OCI-LY3 (cell line): ENCODE measurements around the gene MYOCD.

Experiments
- H2AFZ ChIP-seq: fragments of 200-600, 300-600 bp; shearing (Covaris generic); 2 replicates; pipeline ENCODE4 v1.6.0; 2014; ENCODE audit warnings: antibody characterized with exemption, low read depth, low read length
- H3K27ac ChIP-seq: fragments of 200-600, 300-600 bp; sonication (generic); 2 replicates; pipeline ENCODE4 v1.5.1; 2014; ENCODE audit warnings: mild to moderate bottlenecking, low read length, moderate library complexity, mixed read lengths
- H3K27me3 ChIP-seq: fragments of 200-600, 300-600 bp; sonication (generic); 2 replicates; pipeline ENCODE4 v1.6.1; 2014; ENCODE audit warnings: low read depth, low read length, mixed read lengths
- H3K36me3 ChIP-seq: fragments of 200-600, 300-600 bp; sonication (generic); replicated peaks from 2 replicates; pipeline ENCODE3; 2014; ENCODE audit warnings: low read depth, low read length, mixed read lengths
- H3K4me1 ChIP-seq: fragments of 300-600, 200-600 bp; sonication (generic); 2 replicates; pipeline ENCODE4 v1.6.1; 2014; ENCODE audit warnings: low read length, mixed read lengths
- H3K4me2 ChIP-seq: fragments of 200-600, 300-600 bp; sonication (generic); 2 replicates; pipeline ENCODE4 v1.6.1; 2014; ENCODE audit warnings: low read length, mixed read lengths
- H3K4me3 ChIP-seq: fragments of 300-600, 200-600 bp; sonication (generic); 2 replicates; pipeline ENCODE4 v1.5.1; 2014; ENCODE audit warnings: antibody characterized with exemption, mild to moderate bottlenecking, low read length, moderate library complexity
- H3K79me2 ChIP-seq: fragments of 300-600, 200-600 bp; shearing (Covaris generic); 2 replicates; pipeline ENCODE4 v1.6.1; 2014; ENCODE audit warnings: mild to moderate bottlenecking, low read length, mixed read lengths
- H3K9ac ChIP-seq: fragments of 300-600, 200-600 bp; shearing (Covaris generic); 2 replicates; pipeline ENCODE4 v1.6.0; 2014; ENCODE audit warnings: mild to moderate bottlenecking, low read length, moderate library complexity
- H3K9me3 ChIP-seq: fragments of 200-600, 300-600 bp; shearing (Covaris generic); 2 replicates; pipeline ENCODE4 v1.6.1; 2014; ENCODE audit warnings: low read length, mixed read lengths; ENCODE audit not compliant: insufficient read depth
- H4K20me1 ChIP-seq: fragments of 200-600, 300-600 bp; sonication (generic); 2 replicates; pipeline ENCODE4 v1.6.1; 2016; ENCODE audit warnings: low read length, mixed read lengths; ENCODE audit not compliant: insufficient read depth
- CTCF ChIP-seq: fragments of 200-600, 300-600 bp; sonication (generic); IDR thresholded peaks from 2 replicates; pipeline ENCODE4 v1.5.1; 2014; ENCODE audit warnings: antibody characterized with exemption, low read length, low read depth
- EZH2phosphoT487 ChIP-seq: fragments of 200-600 bp; shearing (Covaris generic); IDR thresholded peaks from 2 replicates; pipeline ENCODE4 v1.6.1; 2018; ENCODE audit warnings: antibody characterized with exemption, mixed run types, low read depth

The MYOCD gene

GRCh38 chr17:12726131-12726530, 60.4 kb downstream of the MYOCD start:
- Histone ChIP-seq H3K27ac (no peak overlapping the region), H3K79me2 (peaks cover 9% of the 10 kb centered on the region), H3K9ac (no peak overlapping the region), H3K36me3 (peaks cover 73% of the 10 kb centered on the region), H3K27me3 (no peaks in the 10 kb centered on the region), H2AFZ (no peak overlapping the region), H3K4me2 (no peak overlapping the region), H3K4me3 (no peak overlapping the region), H3K9me3 (no peaks in the 10 kb centered on the region), H4K20me1 (peaks cover 6% of the 10 kb centered on the region; the same call in 1 of the 2 replicates), H3K4me1 (no peaks in the 10 kb centered on the region)
- no peak for TF ChIP-seq EZH2phosphoT487
- no peak for TF ChIP-seq CTCF

GRCh38 chr17:12727076-12727760, 61.5 kb downstream of the MYOCD start:
- no peaks in the 10 kb centered on the region for H3K9me3 ChIP-seq
- H3K4me3 ChIP-seq: no peak overlapping the region
- no peak overlapping the region for H2AFZ ChIP-seq
- TF ChIP-seq CTCF (no peak), EZH2phosphoT487 (no peak)
- no peak overlapping the region for H3K27ac ChIP-seq
- no peaks in the 10 kb centered on the region for H3K27me3 ChIP-seq
- no peaks in the 10 kb centered on the region for H3K4me1 ChIP-seq
- H3K4me2 ChIP-seq: no peak overlapping the region
- peaks cover 9% of the 10 kb centered on the region for H3K79me2 ChIP-seq
- peaks cover 73% of the 10 kb centered on the region for H3K36me3 ChIP-seq
- no peak overlapping the region for H3K9ac ChIP-seq
- H4K20me1 ChIP-seq: peaks cover 3% of the 10 kb centered on the region; the same call in 1 of the 2 replicates

GRCh38 chr17:12727881-12728280, 62.2 kb downstream of the MYOCD start:
- Histone ChIP-seq H3K4me2 (no peak overlapping the region), H2AFZ (no peak overlapping the region), H3K27me3 (no peaks in the 10 kb centered on the region), H3K27ac (no peak overlapping the region), H4K20me1 (peaks cover 3% of the 10 kb centered on the region; the same call in 1 of the 2 replicates), H3K9me3 (no peaks in the 10 kb centered on the region), H3K9ac (no peak overlapping the region), H3K36me3 (peaks cover 73% of the 10 kb centered on the region), H3K4me1 (no peaks in the 10 kb centered on the region), H3K79me2 (peaks cover 2% of the 10 kb centered on the region; the same call in 1 of the 2 replicates), H3K4me3 (no peak overlapping the region)
- TF ChIP-seq EZH2phosphoT487: no peak
- no peak for TF ChIP-seq CTCF

- peaks cover 70% of the 10 kb centered on the region for H3K36me3 ChIP-seq
- no peaks in the 10 kb centered on the region for H3K27me3 ChIP-seq
- H2AFZ ChIP-seq: no peak overlapping the region
- H3K79me2 ChIP-seq: no peaks in the 10 kb centered on the region; the same call in 1 of the 2 replicates
- TF ChIP-seq EZH2phosphoT487 (no peak), CTCF (no peak)
- H3K9me3 ChIP-seq: no peaks in the 10 kb centered on the region
- no peak overlapping the region for H3K9ac ChIP-seq
- H3K4me2 ChIP-seq: no peak overlapping the region
- peaks cover 3% of the 10 kb centered on the region; the same call in 1 of the 2 replicates for H4K20me1 ChIP-seq
- H3K27ac ChIP-seq: no peak overlapping the region
- no peaks in the 10 kb centered on the region for H3K4me1 ChIP-seq
- no peak overlapping the region for H3K4me3 ChIP-seq
Measured at GRCh38 chr17:12729086-12729485, 63.4 kb downstream of the MYOCD start.
